Activated CD4-positive, alpha-beta T cell treated with anti-CD3 and anti-CD28 coated beads, Interleukin-2, amount 10 ng/mL, durations not matched to agents 24 days and 14 days (primary cell): ENCODE measurements around the gene EFTUD2. TPM values are rescaled to one million over a fixed set of nuclear protein-coding genes. Genes with fewer than 3 reads are reported as not detected.

Experiments
- DNase-seq: peaks from one replicate; pipeline ENCODE4 v3.0.0; 2022
- H3K27ac Mint-ChIP-seq: one replicate; pipeline ENCODE4 v1.8.0; 2022; ENCODE audit warnings: mild to moderate bottlenecking, mixed read lengths
- H3K27me3 Mint-ChIP-seq: one replicate; pipeline ENCODE4 v1.8.0; 2022; ENCODE audit warnings: mixed read lengths
- H3K36me3 Mint-ChIP-seq: one replicate; pipeline ENCODE4 v1.8.0; 2022; ENCODE audit warnings: low read depth, mild to moderate bottlenecking, mixed read lengths
- H3K4me1 Mint-ChIP-seq: one replicate; pipeline ENCODE4 v1.8.0; 2021; ENCODE audit warnings: mixed read lengths
- H3K4me3 Mint-ChIP-seq: one replicate; pipeline ENCODE4 v1.8.0; 2022; ENCODE audit warnings: mild to moderate bottlenecking, moderate library complexity, mixed read lengths
- H3K9me3 Mint-ChIP-seq: one replicate; pipeline ENCODE4 v1.8.0; 2021; ENCODE audit warnings: mixed read lengths
- intact Hi-C: fragments of 100-400 bp; cut with micrococcal nuclease; formaldehyde crosslinking; loops from one replicate; pipeline ENCODE4 v1.15.1; 2023
- total RNA-seq: library from RNA; stranded (reverse); gene quantifications from 2 replicates; pipeline ENCODE4 v1.2.3, GENCODE V29; 2022

The EFTUD2 gene
- total RNA-seq, 1 donor from 2014 or later = 262 TPM

- Mint-ChIP-seq H3K9me3 (no peaks in the 10 kb centered on the region), H3K36me3 (peaks cover 4% of the 10 kb centered on the region), H3K27me3 (peaks cover 15% of the 10 kb centered on the region), H3K4me1 (peaks cover 12% of the 10 kb centered on the region), H3K4me3 (no peak overlapping the region), H3K27ac (no peak overlapping the region)
- peak; percentile 54 for DNase-seq
- intact Hi-C loops = no loop called here
Observed at GRCh38 chr17:44902135-44902760, 3.0 kb upstream of the EFTUD2 start.

DNA sequence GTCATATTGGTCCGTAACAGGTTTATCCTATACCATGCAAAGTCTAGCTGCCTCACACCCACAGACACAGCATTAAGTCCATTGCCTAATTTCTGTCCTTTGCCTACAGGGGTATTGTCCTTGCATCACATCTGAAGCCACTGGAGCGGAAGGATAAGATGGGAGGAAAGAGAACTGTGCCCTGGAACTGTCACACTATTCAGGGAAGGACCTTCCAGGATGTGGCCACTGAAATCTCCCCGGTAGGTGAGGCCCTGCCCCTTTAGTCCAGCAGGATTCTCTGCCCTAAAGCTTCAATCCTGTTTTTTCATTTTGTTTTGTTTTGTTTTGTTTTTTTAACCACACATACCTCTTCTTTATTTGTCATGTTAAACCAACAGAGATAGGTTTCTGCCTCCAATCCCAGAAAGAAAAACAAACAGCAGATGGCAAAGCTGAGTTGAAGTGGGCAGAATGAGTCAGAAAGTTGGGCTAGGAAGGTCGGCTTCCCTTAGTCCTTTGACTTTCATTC lies 2.2 kb upstream of the EFTUD2 start:
- Mint-ChIP-seq H3K36me3 (peaks cover 4% of the 10 kb centered on the region), H3K4me1 (peaks cover 12% of the 10 kb centered on the region), H3K27me3 (peaks cover 15% of the 10 kb centered on the region), H3K4me3 (no peak overlapping the region), H3K9me3 (no peaks in the 10 kb centered on the region), H3K27ac (no peak overlapping the region)
- DNase-seq = peak; percentile 56
- intact Hi-C loops = no loop called here

DNA sequence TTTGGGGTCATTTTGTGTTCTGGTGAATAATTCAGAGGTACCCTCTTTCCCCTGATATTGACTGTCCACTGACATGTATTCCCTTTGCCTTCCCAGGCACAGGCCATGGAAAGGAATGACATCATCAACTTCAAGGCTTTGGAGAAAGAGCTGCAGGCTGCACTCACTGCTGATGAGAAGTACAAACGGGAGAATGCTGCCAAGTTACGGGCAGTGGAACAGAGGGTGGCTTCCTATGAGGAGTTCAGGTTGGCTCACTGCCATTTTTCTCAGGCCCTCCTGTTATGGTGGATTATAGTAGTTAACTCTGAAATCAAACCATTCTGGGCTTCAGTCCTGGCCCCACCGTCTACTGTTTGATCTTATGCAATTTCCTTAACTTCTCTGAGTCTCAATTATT lies 1.6 kb upstream of the EFTUD2 start:
- intact Hi-C loops = no loop called here
- Mint-ChIP-seq H3K36me3 (peaks cover 8% of the 10 kb centered on the region), H3K9me3 (no peaks in the 10 kb centered on the region), H3K27ac (no peak overlapping the region), H3K27me3 (peaks cover 15% of the 10 kb centered on the region), H3K4me1 (peaks cover 15% of the 10 kb centered on the region), H3K4me3 (no peak overlapping the region)
- no peak for DNase-seq

DNA sequence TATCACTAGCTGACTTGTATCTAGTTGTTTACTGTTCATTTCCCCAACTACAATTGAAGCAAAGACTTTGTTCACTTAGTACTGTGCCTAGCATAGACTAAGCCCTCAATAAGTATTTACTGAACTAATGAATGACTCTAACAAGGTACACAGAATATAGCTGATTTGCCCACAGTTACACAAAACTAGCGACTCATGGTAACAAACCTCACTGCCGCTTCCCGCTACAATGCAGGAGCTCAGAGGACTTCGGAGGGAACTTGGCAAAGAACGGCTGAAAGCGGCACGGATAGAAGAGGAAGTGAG lies 524 bp downstream of the EFTUD2 start:
- Mint-ChIP-seq H3K36me3 (peaks cover 18% of the 10 kb centered on the region), H3K4me3 (peak overlapping the region; percentile 88), H3K27me3 (peaks cover 15% of the 10 kb centered on the region), H3K27ac (peak overlapping the region; percentile 99), H3K4me1 (peaks cover 18% of the 10 kb centered on the region), H3K9me3 (no peaks in the 10 kb centered on the region)
- intact Hi-C loops = loop anchor here (2.0 kb wide), 1 partner anchor 48 kb away; the partner anchor contains the start of gene KIF18B
- no peak for DNase-seq

DNA sequence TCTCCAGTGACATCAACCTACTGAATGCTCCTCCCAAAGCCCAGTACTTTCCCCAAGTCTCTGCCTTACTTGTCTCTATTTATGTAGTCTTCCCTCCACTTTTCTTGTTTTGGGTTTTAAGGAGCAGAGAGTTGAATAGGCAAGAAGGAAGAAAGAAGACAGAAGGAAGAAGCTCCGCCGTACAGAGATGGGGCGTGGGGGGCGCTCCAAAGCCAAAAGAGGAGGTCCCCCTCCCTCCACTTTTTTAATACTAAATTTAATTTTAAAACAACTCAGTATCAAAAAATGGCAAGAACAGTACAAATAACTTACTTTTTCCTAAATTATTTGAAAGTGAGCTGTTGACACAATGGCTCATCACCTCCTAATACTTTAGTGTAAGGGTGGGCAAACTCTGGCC lies 4.6 kb downstream of the EFTUD2 start:
- Mint-ChIP-seq H3K9me3 (no peaks in the 10 kb centered on the region), H3K27me3 (no peaks in the 10 kb centered on the region)
- intact Hi-C loops = no loop called here

DNA sequence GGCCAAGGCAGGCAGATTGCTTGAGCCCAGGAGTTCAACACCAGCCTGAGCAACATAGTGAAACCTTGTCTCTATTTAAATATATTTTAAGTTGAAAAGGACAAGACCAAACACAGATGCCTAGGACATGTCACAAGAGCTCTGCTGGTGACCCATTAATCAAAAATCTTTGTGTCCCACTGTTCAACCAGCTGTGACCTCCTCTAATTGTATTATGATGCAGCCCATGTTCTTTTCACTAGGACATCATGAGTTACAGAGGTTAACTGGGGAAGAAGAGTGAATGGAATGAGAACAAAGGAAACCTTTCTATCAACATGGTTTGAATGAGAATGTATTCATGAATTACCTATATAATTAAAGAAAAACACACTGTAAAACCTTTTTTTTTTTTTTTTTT lies 7.0 kb downstream of the EFTUD2 start:
- Mint-ChIP-seq H3K36me3 (peaks cover 24% of the 10 kb centered on the region), H3K27me3 (no peaks in the 10 kb centered on the region), H3K27ac (no peak overlapping the region), H3K4me3 (no peak overlapping the region), H3K4me1 (peaks cover 11% of the 10 kb centered on the region), H3K9me3 (no peaks in the 10 kb centered on the region)
- no peak for DNase-seq
- intact Hi-C loops = no loop called here

More for the DNA sequence above, 4.6 kb downstream of the EFTUD2 start:
- no peak for DNase-seq
- H3K4me1 Mint-ChIP-seq = peaks cover 20% of the 10 kb centered on the region
- peaks cover 29% of the 10 kb centered on the region for H3K36me3 Mint-ChIP-seq
- no peak overlapping the region for H3K4me3 Mint-ChIP-seq
- no peak overlapping the region for H3K27ac Mint-ChIP-seq

- H3K27ac Mint-ChIP-seq = no peak overlapping the region
- intact Hi-C loops = no loop called here
- H3K9me3 Mint-ChIP-seq = no peaks in the 10 kb centered on the region
- DNase-seq = no peak
- no peak overlapping the region for H3K4me3 Mint-ChIP-seq
- H3K27me3 Mint-ChIP-seq = no peaks in the 10 kb centered on the region
- H3K4me1 Mint-ChIP-seq = peaks cover 5% of the 10 kb centered on the region
- H3K36me3 Mint-ChIP-seq = peaks cover 29% of the 10 kb centered on the region
Observed at GRCh38 chr17:44889003-44889402, 10.2 kb downstream of the EFTUD2 start.

GRCh38 chr17:44887971-44888954 lies 11.0 kb downstream of the EFTUD2 start:
- intact Hi-C loops = no loop called here
- Mint-ChIP-seq H3K27me3 (no peaks in the 10 kb centered on the region), H3K27ac (no peak overlapping the region), H3K36me3 (peaks cover 31% of the 10 kb centered on the region), H3K9me3 (no peaks in the 10 kb centered on the region), H3K4me1 (peaks cover 3% of the 10 kb centered on the region), H3K4me3 (no peak overlapping the region)
- no peak for DNase-seq

GRCh38 chr17:44887016-44887415 lies 12.2 kb downstream of the EFTUD2 start:
- DNase-seq = no peak
- Mint-ChIP-seq H3K27ac (no peak overlapping the region), H3K9me3 (no peaks in the 10 kb centered on the region), H3K36me3 (peaks cover 39% of the 10 kb centered on the region), H3K27me3 (no peaks in the 10 kb centered on the region), H3K4me1 (peaks cover 2% of the 10 kb centered on the region), H3K4me3 (no peak overlapping the region)
- intact Hi-C loops = no loop called here

DNA sequence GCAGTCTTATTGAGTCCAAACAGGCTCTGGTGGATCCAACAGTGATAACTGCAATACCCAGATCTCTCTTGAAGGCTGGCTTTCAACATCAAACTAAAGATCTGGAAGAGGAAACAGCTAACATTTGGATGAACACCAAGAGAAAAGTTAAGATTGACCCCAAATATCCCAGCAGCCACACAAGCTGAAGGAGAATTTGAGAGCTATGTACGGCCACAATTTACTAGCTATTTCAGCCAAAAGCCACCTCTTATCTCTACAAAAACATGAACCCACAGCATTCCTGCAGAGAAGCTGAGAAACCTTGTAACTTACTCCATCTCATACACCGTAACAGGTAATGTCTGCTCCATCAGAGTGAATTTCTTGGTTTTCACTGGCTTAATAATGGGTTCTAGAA lies 14.3 kb downstream of the EFTUD2 start:
- H3K27ac Mint-ChIP-seq = no peak overlapping the region
- intact Hi-C loops = no loop called here
- peaks cover 46% of the 10 kb centered on the region for H3K36me3 Mint-ChIP-seq
- no peaks in the 10 kb centered on the region for H3K9me3 Mint-ChIP-seq
- DNase-seq = no peak
- no peak overlapping the region for H3K4me3 Mint-ChIP-seq
- no peaks in the 10 kb centered on the region for H3K4me1 Mint-ChIP-seq
- H3K27me3 Mint-ChIP-seq = no peaks in the 10 kb centered on the region

DNA sequence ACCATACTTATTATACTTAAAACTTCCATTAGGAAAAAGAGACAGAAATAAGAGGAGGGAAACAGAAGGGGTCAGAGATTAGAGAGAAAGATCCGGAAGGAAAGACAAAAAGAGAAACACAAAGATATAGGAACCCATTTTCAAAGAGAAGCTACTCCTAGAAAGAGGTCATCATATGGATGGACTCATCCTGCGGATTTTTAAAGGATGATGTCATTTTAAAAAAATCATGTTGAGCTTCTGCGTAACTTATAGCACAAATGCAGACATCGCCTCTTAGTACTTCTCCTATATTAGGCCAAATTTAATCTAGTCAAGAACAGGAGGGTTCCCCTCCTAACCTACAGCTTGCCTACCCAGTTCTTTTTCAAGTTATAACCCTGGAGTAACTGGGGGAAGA lies 18.1 kb downstream of the EFTUD2 start:
- Mint-ChIP-seq H3K4me1 (peaks cover 2% of the 10 kb centered on the region), H3K27me3 (no peaks in the 10 kb centered on the region), H3K4me3 (no peak overlapping the region), H3K9me3 (no peaks in the 10 kb centered on the region), H3K36me3 (peaks cover 58% of the 10 kb centered on the region), H3K27ac (no peak overlapping the region)
- no peak for DNase-seq
- intact Hi-C loops = no loop called here

DNA sequence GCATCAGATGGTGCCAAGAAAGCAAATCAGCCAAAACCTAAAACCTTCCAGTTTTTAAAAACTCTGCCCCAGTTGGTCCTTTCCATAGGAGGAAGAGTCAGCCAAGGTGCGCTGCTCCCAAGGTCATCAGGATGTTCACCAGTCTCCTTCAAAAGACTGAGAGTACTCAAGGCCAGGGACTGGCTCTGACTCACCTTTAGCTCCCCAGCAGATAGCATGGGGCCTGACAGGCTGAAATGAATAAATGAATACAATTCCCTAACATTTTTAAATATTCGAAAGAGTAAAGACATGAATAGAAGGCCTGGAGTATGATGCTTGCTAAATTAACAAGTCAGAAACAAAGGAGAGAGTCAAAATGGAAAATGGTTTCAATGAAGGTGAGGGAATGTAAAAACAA lies 19.2 kb downstream of the EFTUD2 start:
- Mint-ChIP-seq H3K27ac (no peak overlapping the region), H3K27me3 (no peaks in the 10 kb centered on the region), H3K4me1 (peaks cover 2% of the 10 kb centered on the region), H3K36me3 (peaks cover 57% of the 10 kb centered on the region), H3K9me3 (no peaks in the 10 kb centered on the region), H3K4me3 (no peak overlapping the region)
- no peak for DNase-seq
- intact Hi-C loops = no loop called here

GRCh38 chr17:44879376-44879775 lies 19.9 kb downstream of the EFTUD2 start:
- intact Hi-C loops = no loop called here
- Mint-ChIP-seq H3K36me3 (peaks cover 51% of the 10 kb centered on the region), H3K4me3 (no peak overlapping the region)

DNA sequence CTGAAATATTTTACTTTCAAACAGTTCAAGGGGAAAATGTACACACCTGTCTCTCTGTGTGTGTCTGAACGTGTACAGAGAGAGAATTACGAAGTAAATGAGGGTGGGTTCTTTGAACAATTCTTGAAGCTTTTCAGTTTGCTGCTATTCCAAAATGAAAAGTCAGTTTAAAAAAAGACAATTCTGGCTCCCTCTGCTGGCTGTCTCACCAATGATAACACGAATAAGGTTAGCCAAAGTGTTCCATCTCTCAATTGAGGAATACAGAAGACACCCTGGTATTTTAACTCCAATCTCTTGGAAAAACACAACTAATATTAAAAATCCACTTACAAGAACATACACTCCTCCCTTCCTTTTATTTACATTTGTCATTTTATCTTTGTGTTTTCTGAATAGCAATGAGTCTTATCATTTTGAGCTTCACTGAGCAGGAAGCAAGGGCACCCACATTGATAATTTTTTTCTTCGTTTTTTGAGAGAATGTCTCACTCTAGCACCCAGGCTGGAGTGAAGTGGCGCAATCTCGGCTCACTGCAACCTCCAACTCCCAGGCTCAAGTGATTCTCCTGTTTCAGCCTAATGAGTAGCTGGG lies 20.5 kb downstream of the EFTUD2 start:
- DNase-seq = peak; percentile 76
- no peaks in the 10 kb centered on the region for H3K27me3 Mint-ChIP-seq

More at GRCh38 chr17:44879376-44879775, 19.9 kb downstream of the EFTUD2 start:
- DNase-seq = no peak
- H3K9me3 Mint-ChIP-seq = no peaks in the 10 kb centered on the region
- no peak overlapping the region for H3K27ac Mint-ChIP-seq
- H3K4me1 Mint-ChIP-seq = peaks cover 2% of the 10 kb centered on the region
- no peaks in the 10 kb centered on the region for H3K27me3 Mint-ChIP-seq

More for the DNA sequence above, 20.5 kb downstream of the EFTUD2 start:
- intact Hi-C loops = no loop called here
- no peak overlapping the region for H3K4me3 Mint-ChIP-seq
- H3K27ac Mint-ChIP-seq = no peak overlapping the region
- H3K9me3 Mint-ChIP-seq = no peaks in the 10 kb centered on the region
- peaks cover 54% of the 10 kb centered on the region for H3K36me3 Mint-ChIP-seq
- H3K4me1 Mint-ChIP-seq = peaks cover 2% of the 10 kb centered on the region
